Activated T-helper 1 cell treated with anti-CD3 and anti-CD28 coated beads, Interleukin-2, amount 50 U/mL, for 16 hours (primary cell): ENCODE results near the gene CTLA4.

Source experiments
- DNase-seq, 2 donors: peaks; one replicate each; pipeline ENCODE4 v3.0.0-alpha.2; 2020; ENCODE audit warnings: low read depth in 1 of 2, low spot score in 1 of 2

CTLA4 gene

DNA sequence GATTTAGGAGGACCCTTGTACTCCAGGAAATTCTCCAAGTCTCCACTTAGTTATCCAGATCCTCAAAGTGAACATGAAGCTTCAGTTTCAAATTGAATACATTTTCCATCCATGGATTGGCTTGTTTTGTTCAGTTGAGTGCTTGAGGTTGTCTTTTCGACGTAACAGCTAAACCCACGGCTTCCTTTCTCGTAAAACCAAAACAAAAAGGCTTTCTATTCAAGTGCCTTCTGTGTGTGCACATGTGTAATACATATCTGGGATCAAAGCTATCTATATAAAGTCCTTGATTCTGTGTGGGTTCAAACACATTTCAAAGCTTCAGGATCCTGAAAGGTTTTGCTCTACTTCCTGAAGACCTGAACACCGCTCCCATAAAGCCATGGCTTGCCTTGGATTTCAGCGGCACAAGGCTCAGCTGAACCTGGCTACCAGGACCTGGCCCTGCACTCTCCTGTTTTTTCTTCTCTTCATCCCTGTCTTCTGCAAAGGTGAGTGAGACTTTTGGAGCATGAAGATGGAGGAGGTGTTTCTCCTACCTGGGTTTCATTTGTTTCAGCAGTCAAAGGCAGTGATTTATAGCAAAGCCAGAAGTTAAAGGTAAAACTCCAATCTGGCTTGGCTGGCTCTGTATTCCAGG lies at the start of gene CTLA4:
TSS of gene CTLA4 (plus strand) at position 211 of the 640 bp plus-strand sequence. CDS start at position 383, 172 bp downstream.
- DNase-seq, result no peak

DNA sequence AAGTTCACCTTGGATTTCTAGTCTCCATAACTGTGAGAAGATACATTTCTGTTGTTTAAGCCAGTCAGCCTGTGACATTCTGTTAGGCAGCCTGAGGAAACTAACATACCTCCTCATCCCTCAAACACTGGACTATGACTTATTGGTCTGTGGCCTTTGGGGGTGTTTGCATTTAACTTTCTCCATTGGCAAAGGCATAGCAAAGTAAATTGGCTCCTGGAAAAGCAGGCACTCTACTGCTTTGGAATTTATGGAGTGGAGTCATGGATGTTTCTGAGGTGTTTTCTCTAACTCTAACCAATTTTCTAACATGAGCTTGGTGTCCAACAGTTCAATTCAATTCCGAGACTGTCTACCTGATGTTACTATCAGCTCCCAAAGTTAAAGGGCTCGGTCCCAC lies 48.9 kb upstream of the CTLA4 start:
- no peak for DNase-seq

DNA sequence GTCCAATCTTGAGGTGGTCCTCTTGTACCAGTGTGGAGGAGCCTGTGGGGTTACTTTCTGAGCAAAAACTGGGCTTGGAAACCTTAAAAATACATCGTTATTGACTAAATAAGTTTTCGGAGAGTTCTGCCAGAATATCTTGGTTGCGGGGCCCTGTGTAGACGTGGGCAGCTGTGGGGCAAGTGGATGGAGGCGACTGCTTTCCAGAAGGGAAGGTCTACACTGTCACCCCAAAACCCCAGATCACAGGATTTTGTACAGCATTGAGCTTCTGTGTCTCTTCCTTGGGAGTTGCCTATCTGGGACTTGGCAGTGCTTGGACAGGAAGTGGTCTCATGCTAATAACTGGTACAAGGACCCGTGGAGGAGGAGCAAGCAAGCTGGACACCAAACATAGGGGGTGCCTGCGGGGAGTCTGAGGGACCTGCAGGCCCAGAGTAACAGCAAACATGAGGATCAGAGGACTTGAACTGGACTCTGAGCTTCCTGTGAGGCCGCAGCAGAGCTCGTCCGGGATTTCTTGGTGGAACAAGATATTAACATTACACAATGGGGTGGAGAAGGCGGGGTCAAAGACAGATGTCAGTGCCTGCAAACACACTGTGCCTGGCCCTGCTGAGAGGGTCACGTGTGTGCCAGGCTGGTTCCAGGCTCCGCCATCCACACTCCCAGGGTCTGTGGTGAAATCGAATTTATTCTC lies 48.0 kb upstream of the CTLA4 start:
- no peak for DNase-seq

DNA sequence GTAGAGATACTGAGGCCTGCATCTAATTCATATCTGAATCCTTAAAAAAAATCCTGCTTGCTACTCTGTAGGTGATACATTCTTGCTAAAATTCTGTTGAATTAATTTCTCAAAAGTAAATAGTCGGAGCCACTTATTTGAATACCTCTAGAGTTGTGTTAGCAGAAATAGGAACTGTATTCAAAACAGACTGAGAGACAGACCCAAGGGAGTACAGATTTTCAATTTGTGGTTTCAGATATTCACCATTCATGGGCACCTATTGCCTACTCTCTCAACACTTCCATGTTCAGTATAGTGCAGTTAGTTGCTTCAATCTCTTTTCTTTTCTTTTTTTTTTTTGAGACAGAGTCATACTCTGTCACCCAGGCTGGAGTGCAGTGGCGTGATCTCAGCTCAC lies 46.6 kb upstream of the CTLA4 start:
- no peak for DNase-seq

DNA sequence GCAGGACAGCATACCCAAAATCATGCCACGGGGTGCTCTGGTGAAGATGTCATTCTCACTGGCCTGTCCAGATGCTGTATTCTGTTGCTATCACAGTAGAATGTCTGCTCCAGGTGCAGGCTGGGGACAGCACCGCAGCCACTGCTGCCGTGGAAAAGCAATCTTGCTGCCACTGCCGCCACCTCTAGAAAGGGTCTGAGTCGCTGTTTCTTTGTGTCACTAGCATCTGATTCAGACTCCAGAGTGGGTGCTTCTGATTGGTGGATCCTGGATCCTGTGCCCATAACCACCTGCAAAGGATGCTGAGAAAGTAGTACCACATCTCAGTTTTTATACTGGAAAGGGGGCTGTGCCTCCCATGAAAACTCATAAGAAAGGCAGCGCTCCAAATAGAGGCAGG lies 45.3 kb upstream of the CTLA4 start:
- no peak for DNase-seq

DNA sequence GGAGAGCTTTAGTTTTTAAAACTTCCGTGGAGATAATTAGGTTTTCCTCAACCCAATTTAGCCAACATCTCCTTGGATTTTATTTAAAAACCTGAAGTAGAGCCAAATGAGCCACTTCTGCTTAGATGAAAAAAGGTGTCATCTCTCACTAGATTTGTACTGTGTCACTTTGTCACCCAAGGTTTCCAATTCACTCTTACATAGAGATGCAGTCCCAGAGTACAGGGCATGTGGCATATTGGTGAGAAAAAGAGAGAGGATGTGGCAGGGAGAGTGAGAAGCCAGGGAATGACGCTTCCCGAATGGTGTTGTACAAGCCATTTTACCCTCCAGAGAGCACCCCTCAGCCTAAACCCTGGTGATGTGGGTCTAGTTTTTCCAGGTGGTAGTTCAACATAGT lies 44.4 kb upstream of the CTLA4 start:
- DNase-seq, result no peak

DNA sequence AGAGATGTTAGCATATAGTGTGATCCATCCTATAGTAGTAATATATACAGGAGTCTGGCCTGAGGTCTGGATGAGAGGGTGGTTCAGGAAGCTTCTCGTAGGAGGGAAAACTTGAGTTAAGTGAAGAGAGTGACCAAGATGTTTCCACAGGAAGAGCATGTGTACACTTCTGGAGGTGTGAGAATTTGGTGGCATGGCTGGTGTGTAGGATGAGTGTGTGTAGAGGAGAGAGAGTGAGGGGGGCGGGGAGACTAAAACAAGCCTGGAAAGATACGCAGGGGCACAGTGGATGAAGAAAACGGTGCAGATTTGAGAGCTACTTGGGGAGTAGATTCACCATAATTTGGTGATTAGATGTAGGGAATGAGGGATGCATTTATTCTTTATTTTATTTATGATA lies 43.5 kb upstream of the CTLA4 start:
- no peak for DNase-seq

DNA sequence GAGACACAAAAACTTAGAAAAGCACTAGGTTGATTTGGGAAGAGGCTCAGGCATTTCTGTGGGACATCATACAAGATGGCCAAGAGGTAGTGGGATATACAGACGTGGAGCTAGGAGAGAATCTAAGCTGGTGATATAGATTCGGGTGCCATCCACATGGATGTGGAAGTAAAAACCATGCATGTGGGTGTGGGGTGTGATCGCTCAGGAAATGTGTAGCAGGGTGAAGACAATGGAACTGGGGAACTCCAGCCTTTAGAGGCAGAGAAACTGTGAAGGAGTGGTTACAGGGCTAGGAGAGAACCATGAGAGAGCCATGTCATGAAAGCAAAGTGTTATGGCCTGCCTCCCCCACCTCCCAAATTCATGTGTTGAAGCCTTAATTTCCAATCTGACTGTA lies 43.0 kb upstream of the CTLA4 start:
- DNase-seq, result no peak

DNA sequence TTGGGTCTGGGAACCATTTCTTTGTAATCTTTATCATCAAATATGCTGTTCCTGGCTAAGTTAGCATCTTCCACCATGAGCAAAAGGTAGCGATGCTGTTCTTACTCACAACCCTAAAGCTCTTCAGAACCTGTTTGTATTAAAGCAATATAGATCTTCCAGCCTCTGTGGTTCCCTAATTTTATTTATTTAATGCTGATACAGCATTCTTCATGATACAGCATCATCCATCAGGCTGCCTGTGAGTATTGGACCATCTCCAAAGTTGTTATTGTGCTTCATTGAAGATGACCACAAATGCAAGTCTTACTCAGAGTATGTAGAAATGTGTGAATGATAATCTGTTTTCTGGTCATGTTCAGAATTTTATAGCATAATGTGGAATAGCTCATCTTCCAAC lies 40.9 kb upstream of the CTLA4 start:
- DNase-seq, result no peak

DNA sequence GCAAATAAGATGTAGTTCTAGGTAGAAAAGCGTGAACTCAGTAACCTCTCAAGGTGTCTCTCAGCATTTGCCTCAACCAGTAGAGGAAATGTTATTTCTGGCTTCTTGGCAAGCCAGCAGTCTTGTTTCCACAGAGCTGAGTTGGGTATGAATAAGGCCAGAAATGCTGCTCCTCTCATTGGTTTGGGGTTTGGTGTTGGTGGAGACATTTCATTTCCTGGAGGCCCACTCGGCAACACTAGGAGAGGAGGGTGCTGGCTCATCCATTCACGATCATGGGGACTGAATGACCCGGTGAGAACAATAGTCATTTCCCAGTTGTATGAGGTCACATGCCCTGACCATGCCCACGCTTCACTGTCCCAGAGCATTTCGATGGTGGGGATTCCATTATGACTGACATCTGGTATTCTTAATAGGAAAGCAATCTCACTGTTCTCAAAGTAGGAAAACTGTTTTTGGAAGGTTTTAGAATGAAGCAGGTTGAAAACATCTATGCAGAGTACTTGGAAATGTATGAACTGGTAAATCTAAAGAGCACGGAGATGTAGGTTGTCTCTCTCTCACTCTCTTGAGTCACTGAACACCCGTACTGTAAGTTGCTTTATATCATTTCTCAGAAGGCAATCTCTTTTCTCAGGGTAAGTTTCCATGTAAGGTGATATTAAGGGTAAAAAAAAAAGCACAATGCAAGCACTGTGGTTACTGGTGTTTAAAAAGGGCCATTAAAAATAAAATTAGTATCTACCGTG lies 37.1 kb upstream of the CTLA4 start:
- DNase-seq, result peak in 1 of 2 donors; percentile 22

DNA sequence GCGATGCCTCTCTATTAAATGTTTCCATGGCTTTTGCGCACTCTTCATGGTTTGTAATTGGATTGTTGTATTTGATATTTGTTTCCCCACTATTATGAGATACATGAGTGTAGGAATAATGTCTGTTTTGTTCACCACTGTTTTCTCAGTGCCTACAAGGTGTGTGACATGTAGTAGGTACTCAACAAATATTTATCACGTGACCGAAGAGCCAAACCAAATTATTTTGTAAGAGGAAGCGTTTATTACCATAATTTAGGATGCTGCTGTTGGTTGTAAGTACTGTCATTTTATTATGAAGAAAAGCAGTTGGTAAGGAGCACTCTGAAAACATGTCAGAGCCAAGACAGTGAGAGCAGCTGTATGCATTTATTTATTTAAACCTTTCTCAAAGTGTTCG lies 32.2 kb upstream of the CTLA4 start:
- no peak for DNase-seq

DNA sequence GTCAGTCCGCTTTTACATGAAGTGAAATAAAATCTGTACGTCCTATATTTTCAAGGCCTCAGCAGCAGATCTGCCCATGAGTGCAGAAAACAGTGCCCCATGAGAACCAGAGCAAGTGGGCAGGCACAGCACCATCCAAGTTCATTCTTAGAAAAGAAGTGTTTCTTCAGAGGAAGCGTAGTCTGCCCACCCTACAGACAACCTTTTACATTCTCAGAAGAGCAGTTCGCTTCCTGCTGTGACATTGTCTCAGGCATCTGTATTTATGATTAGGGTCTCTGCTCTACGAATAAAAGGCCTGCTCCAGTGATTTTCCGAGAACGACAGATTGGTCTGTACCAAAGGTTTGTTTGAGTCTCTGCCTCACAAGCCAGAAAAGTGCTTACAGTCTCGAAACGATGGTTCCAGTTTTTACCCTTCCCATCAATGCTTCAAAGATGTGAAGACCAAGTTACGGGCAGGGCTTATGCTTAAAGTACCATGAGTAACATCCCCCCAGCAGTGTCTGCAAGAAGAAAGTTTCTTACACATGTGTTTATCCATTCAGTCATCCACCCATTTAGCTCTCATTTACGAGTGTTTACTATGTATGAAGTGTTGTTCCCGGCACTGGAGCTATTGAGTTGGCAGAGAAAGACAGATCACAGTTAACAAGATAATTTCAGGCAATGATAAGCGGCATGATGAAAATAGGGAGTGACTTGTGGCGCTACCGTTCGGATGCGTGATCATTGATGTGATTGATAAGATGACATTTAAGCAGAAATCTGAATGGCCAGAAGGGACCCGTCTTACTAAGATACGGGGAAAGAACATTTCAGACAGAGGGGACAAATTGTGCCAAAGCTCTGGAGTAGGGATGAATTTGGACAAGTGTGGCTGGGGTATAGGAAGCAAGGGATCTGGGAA lies 31.4 kb upstream of the CTLA4 start:
- no peak for DNase-seq

DNA sequence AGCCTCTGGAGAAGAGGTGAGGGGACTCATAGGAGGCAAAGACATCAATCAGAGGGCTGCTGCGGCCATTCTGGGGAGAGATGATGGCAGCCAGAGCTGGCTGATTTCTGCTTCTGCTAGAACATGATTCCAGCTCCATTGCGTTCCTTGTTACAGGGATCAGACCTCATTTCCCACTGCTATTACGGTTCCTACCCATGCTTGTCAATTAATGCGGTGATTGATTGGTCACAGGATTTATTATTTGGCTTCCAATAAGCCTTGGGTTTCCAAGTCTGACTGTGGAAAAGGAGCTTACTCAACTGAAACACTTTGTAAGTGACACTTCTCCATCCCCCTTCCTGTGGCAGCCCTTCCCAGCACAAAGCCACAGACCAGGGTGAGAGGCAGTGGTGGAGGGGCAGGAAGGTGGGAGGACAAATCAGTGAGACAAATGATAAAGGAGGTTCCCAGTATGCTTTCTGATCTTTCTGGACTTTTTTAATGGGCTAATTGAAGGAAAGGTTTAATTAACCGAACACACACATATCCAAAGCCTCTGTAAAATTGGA lies 26.8 kb upstream of the CTLA4 start:
- DNase-seq, result no peak

DNA sequence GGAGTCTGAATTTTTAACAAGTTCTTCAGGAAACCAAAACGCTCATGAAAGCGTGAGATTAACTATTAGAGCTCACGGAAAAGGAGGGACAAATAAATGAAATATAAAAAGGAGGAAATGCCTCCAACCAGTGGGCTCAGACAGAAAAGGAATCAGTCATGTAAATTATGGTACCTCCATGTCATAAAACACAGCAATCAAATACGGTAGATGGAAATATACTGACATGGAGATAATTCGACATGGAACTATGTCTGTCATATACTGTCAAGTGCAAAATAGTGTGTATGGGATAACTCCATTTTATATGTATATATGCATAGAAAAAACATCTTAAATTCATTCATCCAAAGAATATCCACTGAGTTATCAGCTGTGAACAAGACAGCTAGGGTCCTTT lies 25.9 kb upstream of the CTLA4 start:
- no peak for DNase-seq

DNA sequence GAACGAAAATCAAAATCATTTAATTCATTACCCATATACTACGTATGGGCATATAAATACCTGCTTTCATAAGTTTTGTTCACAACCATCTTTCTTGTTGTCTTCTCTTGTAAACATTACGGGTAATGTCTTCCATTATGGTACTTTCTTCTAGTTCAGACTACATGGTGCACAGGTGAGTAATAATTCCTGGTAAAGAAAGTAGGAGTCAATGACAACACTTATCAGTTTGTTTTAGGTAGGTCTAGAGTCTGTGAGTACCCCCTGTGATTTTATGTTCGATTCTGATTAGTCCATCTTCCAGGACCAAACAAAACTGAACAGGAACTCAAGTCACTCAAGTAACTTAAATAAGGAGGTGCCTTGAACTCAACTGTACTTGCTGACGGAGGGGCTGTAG lies 25.2 kb upstream of the CTLA4 start:
- no peak for DNase-seq

DNA sequence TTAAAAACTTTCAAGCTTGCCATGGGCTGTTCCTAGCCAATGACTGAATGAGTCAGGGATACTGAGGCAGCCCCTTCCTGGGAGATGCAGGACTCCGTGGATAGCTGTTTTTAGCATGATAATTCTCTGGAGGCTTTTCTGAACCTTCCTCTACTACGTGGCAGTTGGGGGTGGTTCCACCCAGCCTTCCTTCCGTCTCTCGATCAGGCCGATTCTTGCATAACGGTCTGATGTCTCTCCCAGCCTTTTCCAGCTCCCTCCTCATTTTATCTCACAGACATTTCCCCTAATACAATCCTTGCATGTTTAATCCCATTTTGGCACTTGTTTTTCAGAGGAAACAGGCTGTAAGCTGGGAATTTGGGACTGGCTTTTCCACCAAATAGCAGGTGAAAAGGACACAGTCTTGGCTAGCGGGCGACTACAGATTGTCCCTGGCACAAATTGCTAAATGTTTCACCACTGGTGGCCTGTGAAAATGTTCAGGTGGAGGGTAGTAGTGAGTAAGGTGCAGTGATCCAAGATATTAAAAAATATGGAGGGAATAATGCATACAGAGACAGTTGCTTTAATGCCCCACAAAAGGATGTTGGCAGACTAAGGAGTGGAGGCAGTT lies 21.0 kb upstream of the CTLA4 start:
- DNase-seq, result no peak

DNA sequence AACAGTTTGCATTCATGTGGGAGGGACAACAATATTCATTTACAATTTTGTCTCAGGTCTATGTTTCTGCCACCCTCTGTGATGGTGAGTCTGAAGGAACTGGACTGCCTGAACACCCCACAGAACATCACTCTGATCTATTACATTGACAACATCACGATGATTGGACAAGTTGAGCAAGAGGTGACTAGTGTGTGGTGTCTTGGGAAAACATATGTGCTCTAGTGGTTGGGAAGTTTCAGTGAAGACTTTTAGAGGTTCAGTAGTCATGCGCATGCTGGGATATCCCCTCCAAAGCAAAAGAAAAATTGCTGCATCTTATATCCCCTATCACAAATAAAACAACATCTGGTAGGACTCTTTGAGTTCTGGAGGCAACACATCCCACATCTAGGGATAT lies 18.6 kb upstream of the CTLA4 start:
- DNase-seq, result no peak

DNA sequence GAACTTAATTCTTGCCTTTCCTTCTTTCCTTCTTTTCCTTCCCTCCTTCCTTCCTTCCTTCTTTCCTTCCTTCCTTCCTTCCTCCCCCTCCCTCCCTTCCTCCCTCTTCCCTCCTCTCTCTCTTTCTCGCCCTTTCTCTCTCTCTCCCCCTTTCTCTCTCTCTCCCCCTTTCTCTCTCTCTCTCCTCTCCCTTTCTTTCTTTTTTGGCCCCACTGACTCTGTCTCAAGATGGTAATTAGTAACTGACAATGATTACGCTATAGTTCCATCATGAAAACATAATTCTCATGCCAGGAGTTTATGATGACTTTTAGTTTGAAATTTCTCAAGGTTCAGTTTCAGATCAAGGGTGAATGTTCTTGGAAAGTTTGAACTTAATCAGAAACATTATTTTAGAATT lies 14.8 kb upstream of the CTLA4 start:
- DNase-seq, result no peak

DNA sequence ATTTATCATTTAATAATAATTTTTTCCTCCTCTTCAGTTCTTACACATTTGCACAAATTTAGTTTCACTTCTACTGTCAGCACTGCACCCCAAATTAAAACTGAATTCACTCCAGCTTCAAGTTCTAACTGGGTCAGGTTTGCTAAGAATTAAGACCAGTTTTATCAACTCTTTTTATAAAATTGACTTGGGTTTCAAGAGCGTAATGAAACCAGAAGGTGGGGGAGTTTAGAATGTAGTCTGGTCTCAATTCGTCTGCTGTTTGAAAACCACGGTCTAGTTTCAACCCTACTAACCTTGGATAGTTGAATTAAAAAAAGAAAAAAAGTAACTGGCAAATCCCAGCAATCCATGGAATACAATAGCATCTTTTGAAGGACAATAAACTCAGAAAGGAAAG lies 14.3 kb upstream of the CTLA4 start:
- no peak for DNase-seq

DNA sequence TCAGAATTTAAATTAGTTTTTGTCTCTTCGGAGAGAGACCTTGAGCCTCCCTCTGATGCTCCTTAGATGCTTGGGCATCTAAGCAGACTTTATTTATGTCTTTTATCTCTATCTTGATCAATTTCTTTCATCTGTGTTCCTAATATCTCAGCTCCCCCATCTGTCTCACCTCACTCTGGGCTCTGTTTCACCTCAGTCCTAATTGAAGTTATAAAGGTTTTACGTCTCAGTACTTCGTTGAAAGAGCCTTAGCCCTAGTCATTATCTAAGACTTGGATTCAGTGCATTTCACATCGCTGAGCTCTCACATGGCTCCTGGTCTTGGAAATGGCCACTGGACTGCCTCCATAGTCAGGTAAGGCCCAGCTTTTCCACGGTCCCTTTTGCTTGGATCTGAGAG lies 13.8 kb upstream of the CTLA4 start:
- DNase-seq, result no peak

DNA sequence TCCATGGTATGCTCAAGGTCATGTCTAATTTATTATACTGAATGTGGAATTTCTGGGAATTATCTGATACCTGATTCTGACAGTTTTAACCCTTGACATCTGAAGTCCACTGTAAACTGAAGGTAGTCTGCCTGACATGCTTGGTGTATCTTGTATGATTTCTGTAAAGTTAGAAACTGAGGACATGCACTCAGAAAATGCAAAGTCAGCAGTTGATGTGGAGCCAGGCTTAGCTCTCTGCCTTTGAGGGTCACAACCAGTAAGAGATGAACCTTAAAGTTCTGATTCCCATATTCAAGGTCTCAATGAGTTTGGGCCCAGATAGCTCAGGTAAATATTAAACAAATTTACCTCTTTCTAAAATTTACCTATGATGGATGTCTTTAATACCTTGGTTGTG lies 12.3 kb upstream of the CTLA4 start:
- no peak for DNase-seq
